22Rv1 (cell line): ENCODE data around the gene PLAC8L1.

ENCODE experiments used
- CTCF ChIP-seq: fragments of 450-650 bp; IDR thresholded peaks from 2 replicates; pipeline ENCODE4 v1.5.1; 2017; ENCODE audit warnings: mild to moderate bottlenecking
- ZFX ChIP-seq: fragments of 450-650 bp; IDR thresholded peaks from 2 replicates; pipeline ENCODE4 v1.6.1; 2017; ENCODE audit warnings: antibody characterized with exemption, borderline replicate concordance

GRCh38 chr5:146116361-146116760 lies 11.0 kb upstream of the PLAC8L1 start:
- TF ChIP-seq CTCF = no peak
- TF ChIP-seq ZFX = no peak
